Measurements from ENCODE around the gene CRTAP.

DNA sequence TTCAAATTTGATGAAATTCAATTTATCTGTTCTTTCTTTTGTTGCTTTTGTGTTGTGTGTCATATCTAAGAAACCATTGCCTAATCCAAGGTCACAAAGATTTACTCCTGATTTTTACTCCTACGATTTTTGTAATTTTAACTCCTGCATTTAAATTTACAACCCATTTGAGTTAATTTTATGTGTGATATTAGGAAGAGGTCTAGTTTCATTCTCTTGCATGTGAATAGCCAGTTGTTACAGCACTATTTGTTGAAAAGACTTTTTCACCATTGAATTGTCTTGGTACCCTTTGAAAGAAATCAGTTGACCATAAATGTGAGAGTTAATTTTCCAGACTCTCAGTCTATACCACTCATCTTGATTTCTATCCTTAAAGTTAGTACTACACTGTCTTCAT lies 23.9 kb downstream of the CRTAP start:
- no peak for TF ChIP-seq EZH2phosphoT487 (IDR thresholded peaks at IDR 0.05; ENCODE audit: insufficient read depth, low read depth)
- TF ChIP-seq EZH2 (IDR thresholded peaks at IDR 0.05; ENCODE audit: insufficient read depth, poor library complexity, severe bottlenecking), result no peak
